Measurements from ENCODE around the gene CLEC1B.

DNA sequence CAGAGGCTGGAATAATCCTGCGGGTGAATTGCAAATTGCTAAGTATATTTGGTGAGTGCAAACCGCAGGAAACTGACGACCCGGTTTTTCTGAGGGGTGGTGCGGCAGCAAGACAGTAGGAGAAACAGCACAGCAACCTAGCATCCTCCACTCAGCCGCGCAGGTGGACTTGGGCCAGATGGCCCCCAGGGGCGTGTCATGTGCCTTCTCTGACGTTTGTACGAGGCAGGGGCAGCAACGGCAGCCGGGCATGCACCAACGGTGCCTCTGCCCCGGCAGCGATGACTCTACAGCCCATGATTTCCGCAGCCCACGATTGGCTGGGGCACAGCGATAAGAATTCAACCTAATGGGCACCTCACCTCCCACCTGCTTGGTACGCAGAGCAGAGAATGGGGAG, 55.7 kb downstream of the CLEC1B start:
- TF ChIP-seq, protein P1, sequence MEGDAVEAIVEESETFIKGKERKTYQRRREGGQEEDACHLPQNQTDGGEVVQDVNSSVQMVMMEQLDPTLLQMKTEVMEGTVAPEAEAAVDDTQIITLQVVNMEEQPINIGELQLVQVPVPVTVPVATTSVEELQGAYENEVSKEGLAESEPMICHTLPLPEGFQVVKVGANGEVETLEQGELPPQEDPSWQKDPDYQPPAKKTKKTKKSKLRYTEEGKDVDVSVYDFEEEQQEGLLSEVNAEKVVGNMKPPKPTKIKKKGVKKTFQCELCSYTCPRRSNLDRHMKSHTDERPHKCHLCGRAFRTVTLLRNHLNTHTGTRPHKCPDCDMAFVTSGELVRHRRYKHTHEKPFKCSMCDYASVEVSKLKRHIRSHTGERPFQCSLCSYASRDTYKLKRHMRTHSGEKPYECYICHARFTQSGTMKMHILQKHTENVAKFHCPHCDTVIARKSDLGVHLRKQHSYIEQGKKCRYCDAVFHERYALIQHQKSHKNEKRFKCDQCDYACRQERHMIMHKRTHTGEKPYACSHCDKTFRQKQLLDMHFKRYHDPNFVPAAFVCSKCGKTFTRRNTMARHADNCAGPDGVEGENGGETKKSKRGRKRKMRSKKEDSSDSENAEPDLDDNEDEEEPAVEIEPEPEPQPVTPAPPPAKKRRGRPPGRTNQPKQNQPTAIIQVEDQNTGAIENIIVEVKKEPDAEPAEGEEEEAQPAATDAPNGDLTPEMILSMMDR (IDR thresholded peaks at IDR 0.05) = no peak
- no peak for TF ChIP-seq POLR2A (IDR thresholded peaks at IDR 0.05)
- TF ChIP-seq POLR2AphosphoS5 (IDR thresholded peaks at IDR 0.05) = no peak
- no peak for TF ChIP-seq EP300 (IDR thresholded peaks at IDR 0.05; ENCODE audit: low read depth)

Data from transverse colon (tissue), 4 donors.